ENCODE results near the gene MUC2. TPM values are rescaled to one million over a fixed set of nuclear protein-coding genes. Genes with fewer than 3 reads are reported as not detected.

Gene MUC2
- total RNA-seq, 1 experiment from 2014 or later = 0.47 TPM

DNA sequence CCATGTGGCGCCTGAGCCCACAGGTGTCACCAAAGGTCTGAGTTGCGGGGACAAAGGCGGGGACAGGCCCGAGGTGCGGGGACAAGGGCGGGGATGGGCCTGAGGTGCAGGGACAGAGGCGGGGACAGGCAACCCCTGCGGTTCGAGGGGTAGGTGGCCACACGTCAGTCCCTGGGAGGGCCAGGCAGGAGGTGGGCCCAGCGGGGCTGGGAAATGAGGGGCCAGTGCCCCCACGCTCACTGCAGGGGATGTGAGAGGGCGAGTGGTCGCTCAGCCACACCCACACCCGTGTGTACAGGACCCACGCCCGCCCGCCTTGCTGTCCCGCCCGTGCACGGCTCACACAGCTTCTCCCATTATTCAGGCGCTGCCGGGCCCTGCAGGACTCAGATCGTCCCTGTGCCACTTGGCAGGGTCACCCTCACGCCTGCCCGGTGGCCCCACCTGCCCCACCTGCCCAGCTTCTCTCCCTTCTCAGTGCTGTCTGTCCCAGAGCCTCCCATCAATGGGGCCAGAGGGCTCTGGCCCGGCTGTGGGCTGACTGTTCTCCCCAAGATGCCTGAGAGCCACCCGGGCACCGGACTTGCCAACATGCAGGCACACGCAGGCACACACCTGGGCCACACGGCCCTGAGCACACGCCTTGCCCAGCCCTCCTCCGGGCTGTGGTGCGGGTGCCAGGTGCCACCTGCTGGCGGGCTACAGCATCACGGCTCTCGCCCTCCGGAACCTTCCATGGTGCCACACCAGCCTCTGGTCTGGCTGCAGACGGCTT, 23.9 kb upstream of the MUC2 start:
- no peaks in the 10 kb centered on the region for H3K27me3 ChIP-seq (ENCODE audit: insufficient read depth, low read length)
- H3K27ac ChIP-seq (ENCODE audit: low read depth, low read length) = peak overlapping the region; percentile 13; the same call in 1 of the 2 replicates
- no peak for TF ChIP-seq CEBPB (IDR thresholded peaks at IDR 0.05; ENCODE audit: low read depth)
- no peak for TF ChIP-seq SP1 (IDR thresholded peaks at IDR 0.05; ENCODE audit: low read depth)
- TF ChIP-seq RAD21 (IDR thresholded peaks at IDR 0.05; ENCODE audit: low read depth) = peak; percentile 100
- TF ChIP-seq, protein P1, sequence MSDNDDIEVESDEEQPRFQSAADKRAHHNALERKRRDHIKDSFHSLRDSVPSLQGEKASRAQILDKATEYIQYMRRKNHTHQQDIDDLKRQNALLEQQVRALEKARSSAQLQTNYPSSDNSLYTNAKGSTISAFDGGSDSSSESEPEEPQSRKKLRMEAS (IDR thresholded peaks at IDR 0.05) = peak; percentile 32; the same call in 1 of the 2 replicates
- TF ChIP-seq, protein P2, sequence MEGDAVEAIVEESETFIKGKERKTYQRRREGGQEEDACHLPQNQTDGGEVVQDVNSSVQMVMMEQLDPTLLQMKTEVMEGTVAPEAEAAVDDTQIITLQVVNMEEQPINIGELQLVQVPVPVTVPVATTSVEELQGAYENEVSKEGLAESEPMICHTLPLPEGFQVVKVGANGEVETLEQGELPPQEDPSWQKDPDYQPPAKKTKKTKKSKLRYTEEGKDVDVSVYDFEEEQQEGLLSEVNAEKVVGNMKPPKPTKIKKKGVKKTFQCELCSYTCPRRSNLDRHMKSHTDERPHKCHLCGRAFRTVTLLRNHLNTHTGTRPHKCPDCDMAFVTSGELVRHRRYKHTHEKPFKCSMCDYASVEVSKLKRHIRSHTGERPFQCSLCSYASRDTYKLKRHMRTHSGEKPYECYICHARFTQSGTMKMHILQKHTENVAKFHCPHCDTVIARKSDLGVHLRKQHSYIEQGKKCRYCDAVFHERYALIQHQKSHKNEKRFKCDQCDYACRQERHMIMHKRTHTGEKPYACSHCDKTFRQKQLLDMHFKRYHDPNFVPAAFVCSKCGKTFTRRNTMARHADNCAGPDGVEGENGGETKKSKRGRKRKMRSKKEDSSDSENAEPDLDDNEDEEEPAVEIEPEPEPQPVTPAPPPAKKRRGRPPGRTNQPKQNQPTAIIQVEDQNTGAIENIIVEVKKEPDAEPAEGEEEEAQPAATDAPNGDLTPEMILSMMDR (IDR thresholded peaks at IDR 0.05 in 2 of 3, conservative IDR thresholded peaks at IDR 0.05 in 1 of 3; ENCODE audit: borderline replicate concordance in 1 of 3, insufficient read depth in 1 of 3, low read depth in 2 of 3, low read length in 2 of 3) = peak; percentile 91 to 94 (median 92)
- TF ChIP-seq YY1 (IDR thresholded peaks at IDR 0.05; ENCODE audit: extremely low read depth, insufficient replicate concordance, low read depth, low read length) = peak; percentile 56
- no peaks in the 10 kb centered on the region for H3K9me3 ChIP-seq (ENCODE audit: control insufficient read depth in 1 of 2, insufficient read depth in 1 of 2, low read depth in 1 of 2, low read length in 2 of 2)
- H3K9me2 ChIP-seq (ENCODE audit: insufficient read depth) = no peaks in the 10 kb centered on the region
- no peak overlapping the region for H3K4me3 ChIP-seq (replicated peaks in 1 of 2; ENCODE audit: low read depth in 1 of 2, low read length in 2 of 2)
- ChIA-PET POLR2A (no interaction called here), RAD21 (ENCODE audit: low non-redundant PET in 1 of 2, low total read pairs in 2 of 2, uncharacterized antibody in 2 of 2, unreplicated experiment in 2 of 2) (interaction anchor here (0.5 to 1.0 kb wide), 2 partner anchors 202 to 231 kb away, joined by 4 read pairs; no protein-coding TSS in a partner anchor), CTCF (interaction anchor here (0.6 to 1.6 kb wide), 5 partner anchors 12 to 207 kb away, joined by 3 to 6 read pairs (median 3); no protein-coding TSS in a partner anchor)
- peak overlapping the region; percentile 56 for H3K4me2 ChIP-seq (ENCODE audit: low read length)
- intact Hi-C loops (cut with micrococcal nuclease) = loop anchor here (1.0 to 10.0 kb wide), 3 partner anchors 152 to 202 kb away; no protein-coding TSS in a partner anchor
- peak; percentile 99 for ATAC-seq
- H3K36me3 ChIP-seq (ENCODE audit: control insufficient read depth in 1 of 2, insufficient read depth in 2 of 2, low read length in 2 of 2) = no peaks in the 10 kb centered on the region
- H4K20me1 ChIP-seq (ENCODE audit: insufficient read depth) = no peaks in the 10 kb centered on the region
- H3K79me2 ChIP-seq (ENCODE audit: insufficient read depth, low read length) = no peaks in the 10 kb centered on the region
- peak overlapping the region; percentile 38 for H3K9ac ChIP-seq (ENCODE audit: low read length)
- H2AFZ ChIP-seq (ENCODE audit: low read depth, low read length, poor library complexity, severe bottlenecking) = no peak overlapping the region
- DNase-seq (ENCODE audit: low read depth, low spot score) = peak; percentile 48
- BruUV-seq (replicated peaks) = no TSS peak
- peaks cover 3 to 18% of the 10 kb centered on the region in 2 experiments; a peak in 3 of 4 replicates for H3K4me1 ChIP-seq (ENCODE audit: control insufficient read depth in 1 of 2, insufficient read depth in 2 of 2, low read length in 2 of 2)
